Lower lobe of right lung (tissue), 2 donors: ENCODE results near the gene TSC22D2. TPM values are rescaled to one million over a fixed set of nuclear protein-coding genes. Genes with fewer than 3 reads are reported as not detected.

ENCODE experiments used
- ATAC-seq, 2 donors: fragments of 200-7000 bp; cut with Tn5 transposase; one replicate each; pipeline ENCODE4 v1.9.1; 2020 to 2022; ENCODE audit warnings: mild to moderate bottlenecking in 2 of 2, moderate library complexity in 2 of 2
- DNase-seq: peaks from one replicate; pipeline ENCODE4 v3.0.0-alpha.2; 2020
- H3K27ac ChIP-seq: fragments of 200-600 bp; one replicate; pipeline ENCODE4 v1.8.0; 2022
- H3K27me3 ChIP-seq: fragments of 200-600 bp; one replicate; pipeline ENCODE4 v1.8.0; 2022; ENCODE audit warnings: low read depth
- H3K36me3 ChIP-seq: fragments of 200-600 bp; one replicate; pipeline ENCODE4 v1.8.0; 2022; ENCODE audit warnings: mild to moderate bottlenecking
- H3K4me1 ChIP-seq: fragments of 200-600 bp; one replicate; pipeline ENCODE4 v1.8.0; 2022
- H3K4me3 ChIP-seq: fragments of 200-600 bp; one replicate; pipeline ENCODE4 v1.8.0; 2022; ENCODE audit warnings: mild to moderate bottlenecking
- H3K9me3 ChIP-seq: fragments of 200-600 bp; one replicate; pipeline ENCODE4 v1.8.0; 2022
- CTCF ChIP-seq: fragments of 200-600 bp; IDR thresholded peaks from one replicate; pipeline ENCODE4 v1.8.0; 2022; ENCODE audit warnings: antibody characterized with exemption, mild to moderate bottlenecking
- intact Hi-C: fragments of 100-400 bp; cut with DNase I; formaldehyde crosslinking; loops from one replicate; pipeline ENCODE4 v1.11.0; 2022
- long read RNA-seq: library from polyadenylated mRNA; unstranded; transcript quantifications from one replicate; pipeline ENCODE4 v2.0.0, GENCODE V29; 2021
- total RNA-seq: library from RNA; stranded (reverse); fragmentation: NEBNext Ultra II Directional; extraction: Animal tissue kit (Norgen Biotek cat#: 25700); gene quantifications from one replicate; pipeline ENCODE4 v1.2.1, GENCODE V29; 2021
- donor health status: DM: no; HTN: yes; CAD: no; lungs with severe emphysema.

The TSC22D2 gene
- total RNA-seq: 21.3 TPM
- long read RNA-seq, full-length matches to known transcripts: 66 of 82 reads
- long read RNA-seq, partial matches to known transcripts: 0 of 82 reads
- long read RNA-seq, other reads (novel, unspliced or antisense): 16 of 82 reads

- no peaks in the 10 kb centered on the region for H3K9me3 ChIP-seq
- peak; percentile 89 to 92 for ATAC-seq
- DNase-seq: peak; percentile 97
- no peaks in the 10 kb centered on the region for H3K27me3 ChIP-seq
- TF ChIP-seq CTCF: no peak
- peaks cover 18% of the 10 kb centered on the region for H3K4me1 ChIP-seq
- intact Hi-C loops: no loop called here
- H3K36me3 ChIP-seq: no peaks in the 10 kb centered on the region
- H3K27ac ChIP-seq: peak within 1 kb of the TSS; percentile 99
- peak within 1 kb of the TSS; percentile 88 for H3K4me3 ChIP-seq
Measured at GRCh38 chr3:150408221-150409124, at the start of gene TSC22D2. Gene TSC22D2, plus strand, starts transcription at chr3:150408298. Its CDS starts 1,053 bp downstream, at chr3:150409351.

- H3K4me1 ChIP-seq: no peaks in the 10 kb centered on the region
- no peaks in the 10 kb centered on the region for H3K9me3 ChIP-seq
- no peak overlapping the region for H3K4me3 ChIP-seq
- DNase-seq: no peak
- TF ChIP-seq CTCF: no peak
- intact Hi-C loops: no loop called here
- H3K36me3 ChIP-seq: no peaks in the 10 kb centered on the region
- no peak overlapping the region for H3K27ac ChIP-seq
- H3K27me3 ChIP-seq: no peaks in the 10 kb centered on the region
- ATAC-seq: peak in 1 of 2 donors; percentile 90
Measured at GRCh38 chr3:150359381-150359780, 48.7 kb upstream of the TSC22D2 start.

- Histone ChIP-seq H3K9me3 (no peaks in the 10 kb centered on the region), H3K36me3 (no peaks in the 10 kb centered on the region), H3K4me1 (no peaks in the 10 kb centered on the region), H3K27ac (no peak overlapping the region), H3K27me3 (no peaks in the 10 kb centered on the region), H3K4me3 (no peak overlapping the region)
- intact Hi-C loops: no loop called here
- TF ChIP-seq CTCF: no peak
- ATAC-seq (no peak), DNase-seq (no peak)
Measured at GRCh38 chr3:150360966-150361365, 47.1 kb upstream of the TSC22D2 start.

- Histone ChIP-seq H3K4me1 (no peaks in the 10 kb centered on the region), H3K36me3 (no peaks in the 10 kb centered on the region), H3K27ac (no peak overlapping the region), H3K4me3 (no peak overlapping the region), H3K9me3 (no peaks in the 10 kb centered on the region), H3K27me3 (no peaks in the 10 kb centered on the region)
- intact Hi-C loops: no loop called here
- TF ChIP-seq CTCF: no peak
- ATAC-seq (peak in 1 of 2 donors; percentile 25), DNase-seq (no peak)
Measured at GRCh38 chr3:150362515-150363302, 45.4 kb upstream of the TSC22D2 start.

- Histone ChIP-seq H3K36me3 (no peaks in the 10 kb centered on the region), H3K4me1 (no peaks in the 10 kb centered on the region), H3K9me3 (no peaks in the 10 kb centered on the region), H3K27me3 (no peaks in the 10 kb centered on the region), H3K4me3 (no peak overlapping the region), H3K27ac (no peak overlapping the region)
- no peak for TF ChIP-seq CTCF
- ATAC-seq (no peak), DNase-seq (no peak)
- intact Hi-C loops: no loop called here
Measured at GRCh38 chr3:150363420-150363819, 44.7 kb upstream of the TSC22D2 start.
